Activated T-cell treated with anti-CD3 and anti-CD28 coated beads for 48 hours (primary cell): Measurements from ENCODE around the gene GLIS1.

Experiments
- DNase-seq: peaks from one replicate; pipeline ENCODE4 v3.0.0-alpha.2; 2020; ENCODE audit warnings: low read depth

GLIS1 gene

GRCh38 chr1:53717025-53717804 lies 21.7 kb downstream of the GLIS1 start:
- DNase-seq: no peak

GRCh38 chr1:53716150-53716549 lies 22.8 kb downstream of the GLIS1 start:
- no peak for DNase-seq

GRCh38 chr1:53715478-53715877 lies 23.5 kb downstream of the GLIS1 start:
- no peak for DNase-seq

DNA sequence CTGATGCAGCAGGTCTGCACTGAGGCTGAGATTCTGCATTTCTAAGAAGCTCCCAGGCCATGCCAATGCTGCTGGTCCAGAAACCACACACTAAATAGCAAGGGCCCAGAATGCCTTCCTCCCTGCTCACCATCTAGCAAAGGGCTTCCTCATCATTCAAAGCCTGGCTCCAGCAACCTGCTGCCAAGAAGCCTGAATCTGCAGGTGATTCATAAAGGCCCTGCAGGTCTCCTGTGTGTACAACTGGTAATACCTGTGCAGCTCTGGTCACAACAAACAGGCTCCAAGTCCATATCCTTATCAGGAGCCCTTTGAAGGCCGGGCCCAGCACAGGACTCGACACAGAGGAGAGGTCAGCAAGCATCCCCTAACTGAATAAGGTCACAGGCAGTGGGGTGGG lies 26.7 kb downstream of the GLIS1 start:
- DNase-seq: no peak

DNA sequence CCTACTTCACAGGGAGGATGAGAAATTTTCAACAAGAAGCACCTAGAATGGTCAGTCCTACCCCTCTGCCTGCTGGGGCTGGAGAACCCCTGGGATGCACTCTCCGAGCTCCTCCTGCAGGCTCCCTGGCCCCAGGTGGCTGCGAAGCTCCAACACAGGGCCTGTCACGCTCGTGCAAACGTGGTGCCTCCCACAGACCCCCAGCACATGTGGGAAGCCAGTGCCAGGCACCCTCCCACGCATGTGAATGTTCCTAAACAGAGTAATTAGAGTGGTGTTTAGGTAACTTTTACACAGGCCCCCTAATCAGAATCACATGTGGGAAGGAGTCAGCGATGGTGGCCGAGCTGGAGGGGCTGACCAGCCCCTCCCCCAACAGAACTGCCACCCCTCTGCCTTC lies 28.4 kb downstream of the GLIS1 start:
- DNase-seq: no peak

- DNase-seq: no peak
Measured at GRCh38 chr1:53708687-53709086, 30.3 kb downstream of the GLIS1 start.

DNA sequence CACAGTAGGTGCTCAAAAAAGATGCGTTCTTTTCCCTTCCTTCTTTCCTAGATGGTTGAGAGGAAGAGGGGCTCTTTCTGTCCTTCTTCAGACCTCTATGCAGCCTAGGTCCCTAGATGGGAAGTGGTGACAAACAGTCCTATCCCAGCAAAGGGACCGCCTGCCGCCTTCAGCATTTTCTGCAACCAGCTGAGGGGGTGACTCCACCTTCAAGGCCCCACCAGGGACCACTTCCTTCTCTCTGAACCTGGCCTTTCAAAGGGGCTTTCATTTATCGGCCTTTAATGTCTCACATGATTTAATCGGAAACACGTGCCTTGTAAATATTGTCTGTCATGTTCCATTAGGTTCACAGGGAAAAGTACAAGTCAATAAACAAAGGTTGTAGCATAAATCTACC lies 32.6 kb downstream of the GLIS1 start:
- no peak for DNase-seq

DNA sequence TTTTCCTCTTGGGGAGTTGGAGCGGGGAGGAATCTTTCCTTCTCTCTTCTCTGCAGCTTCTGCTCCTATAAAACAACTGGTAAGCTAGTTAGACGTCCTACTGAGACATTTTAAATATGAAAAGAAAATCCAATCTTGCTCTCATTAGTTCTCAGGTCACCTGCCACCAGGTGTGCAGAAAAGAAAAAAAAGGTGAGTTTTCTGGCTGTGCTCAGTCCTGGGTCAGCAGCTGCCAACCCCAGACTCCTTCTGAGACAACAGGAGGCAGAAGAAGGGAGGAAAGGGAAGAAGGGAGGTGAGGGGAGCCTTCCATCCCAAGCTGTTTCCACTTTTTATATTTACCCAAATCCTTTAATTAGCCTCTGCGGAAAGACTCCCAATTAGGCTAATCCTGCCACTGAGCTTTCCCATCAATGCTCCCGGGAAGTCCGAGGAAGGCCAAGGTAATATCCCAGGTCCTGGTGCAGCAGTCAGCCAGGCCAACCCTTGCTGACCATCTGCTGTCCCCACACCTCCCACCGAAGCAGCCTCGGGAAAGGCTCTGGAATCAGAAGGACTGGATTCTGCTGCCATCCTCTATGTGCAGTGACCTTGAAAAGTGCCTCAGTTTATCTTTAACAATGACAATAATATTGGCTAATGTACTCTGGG lies 33.4 kb downstream of the GLIS1 start:
- no peak for DNase-seq

DNA sequence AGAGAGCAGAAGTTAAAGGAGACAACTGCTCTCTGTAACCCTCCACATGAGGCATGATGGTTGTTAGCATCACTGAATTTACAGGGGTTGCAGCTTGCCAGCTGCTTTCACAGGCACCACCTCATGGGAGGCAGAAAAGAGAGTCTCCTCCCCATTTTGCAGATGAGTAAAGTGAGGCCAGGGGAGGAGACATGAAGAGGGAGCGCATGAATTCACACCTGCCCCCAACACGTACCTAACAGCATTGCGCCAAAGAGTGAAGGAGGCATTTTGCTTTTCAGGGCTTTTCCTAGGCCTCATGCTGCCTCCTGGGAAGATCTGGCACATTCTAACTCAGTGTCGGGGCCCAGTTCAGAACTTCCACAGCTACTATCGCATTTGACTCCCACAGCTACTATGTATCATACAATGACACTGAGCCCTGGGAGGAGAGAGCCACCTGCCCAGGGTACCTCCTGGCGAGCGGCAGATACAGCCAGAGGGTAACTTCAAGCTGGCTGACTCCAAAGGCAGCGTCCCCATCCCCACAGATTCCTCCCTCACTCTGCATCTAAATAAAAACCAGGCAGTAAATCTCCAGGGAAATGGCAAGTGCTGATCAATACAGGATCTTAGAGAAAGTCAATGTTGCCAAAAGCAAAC lies 34.0 kb downstream of the GLIS1 start:
- no peak for DNase-seq

DNA sequence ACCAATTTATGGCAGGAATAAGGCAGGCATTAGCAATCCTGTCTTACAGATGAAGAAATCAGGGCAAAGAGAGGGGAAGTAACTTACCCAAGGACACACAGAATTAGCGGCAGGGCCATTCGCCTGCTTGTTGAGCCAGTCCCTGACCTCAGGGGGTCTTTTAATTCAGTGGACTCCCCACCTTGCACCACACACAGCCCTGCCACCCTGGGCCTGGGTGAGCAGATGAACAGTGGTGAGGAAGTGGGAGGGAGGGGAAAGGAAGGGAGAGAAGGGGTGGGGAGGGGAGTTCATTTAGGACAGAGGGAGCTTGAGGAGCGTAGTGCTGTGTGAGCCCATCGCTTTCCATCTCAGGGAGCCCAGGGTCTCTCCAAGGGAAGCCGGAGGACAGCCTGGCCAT lies 34.7 kb downstream of the GLIS1 start:
- DNase-seq: no peak

DNA sequence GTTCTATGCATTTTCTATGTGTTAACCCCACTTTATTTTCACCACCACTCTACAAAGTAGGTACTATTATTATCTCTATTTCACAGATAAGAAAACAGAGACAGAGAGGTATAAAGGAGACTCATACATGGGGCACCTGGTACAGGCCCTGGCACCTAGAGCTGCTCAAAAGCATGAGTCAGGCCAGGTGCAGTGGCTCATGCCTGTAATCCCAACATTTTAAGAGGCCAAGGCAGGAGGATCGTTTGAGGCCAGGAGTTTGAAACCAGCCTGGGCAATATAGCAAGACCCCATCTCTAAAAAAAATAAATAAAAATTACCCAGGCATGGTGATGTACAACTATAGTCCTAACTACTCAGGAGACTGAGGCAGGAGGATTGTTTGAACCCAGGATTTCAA lies 35.8 kb downstream of the GLIS1 start:
- DNase-seq: no peak

GRCh38 chr1:53702341-53702740 lies 36.6 kb downstream of the GLIS1 start:
- no peak for DNase-seq

DNA sequence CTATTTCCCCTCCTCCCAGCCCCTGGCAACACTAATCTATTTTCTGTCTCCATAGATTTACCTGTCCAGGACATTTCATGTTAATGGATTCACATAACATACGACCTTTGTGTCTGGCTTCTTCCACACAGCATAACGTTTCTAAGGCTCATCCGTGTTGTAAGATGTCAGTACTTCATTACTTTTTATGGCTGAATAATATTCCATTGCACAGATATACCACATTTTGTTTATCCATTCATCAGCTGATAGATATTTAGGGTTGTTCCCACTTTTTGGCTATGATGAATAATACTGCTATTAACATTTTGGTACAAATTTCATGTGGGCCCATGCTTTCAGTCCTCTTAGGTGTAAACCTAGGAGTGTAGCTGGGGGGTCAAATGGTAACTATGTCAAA lies 38.2 kb downstream of the GLIS1 start:
- no peak for DNase-seq

DNA sequence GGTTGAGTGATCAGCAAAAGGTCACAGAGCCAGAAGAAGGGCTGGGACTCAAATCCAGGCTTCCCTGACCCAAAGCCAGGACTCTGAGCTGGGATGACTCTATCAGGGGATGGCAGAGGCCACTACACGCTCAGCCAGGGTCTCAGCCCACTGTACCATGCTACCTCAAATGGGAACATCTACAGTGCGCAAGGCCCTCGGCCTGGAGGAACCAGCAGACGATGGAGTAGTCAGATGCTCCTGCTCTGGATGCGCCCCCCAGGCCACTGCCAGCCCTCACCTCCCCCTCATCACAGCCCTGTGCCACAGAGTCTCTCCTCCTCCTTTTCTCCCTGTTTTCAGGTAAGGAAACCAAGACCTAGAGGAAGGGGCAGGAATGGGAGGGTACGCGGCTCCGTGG lies 39.0 kb downstream of the GLIS1 start:
- DNase-seq: no peak

DNA sequence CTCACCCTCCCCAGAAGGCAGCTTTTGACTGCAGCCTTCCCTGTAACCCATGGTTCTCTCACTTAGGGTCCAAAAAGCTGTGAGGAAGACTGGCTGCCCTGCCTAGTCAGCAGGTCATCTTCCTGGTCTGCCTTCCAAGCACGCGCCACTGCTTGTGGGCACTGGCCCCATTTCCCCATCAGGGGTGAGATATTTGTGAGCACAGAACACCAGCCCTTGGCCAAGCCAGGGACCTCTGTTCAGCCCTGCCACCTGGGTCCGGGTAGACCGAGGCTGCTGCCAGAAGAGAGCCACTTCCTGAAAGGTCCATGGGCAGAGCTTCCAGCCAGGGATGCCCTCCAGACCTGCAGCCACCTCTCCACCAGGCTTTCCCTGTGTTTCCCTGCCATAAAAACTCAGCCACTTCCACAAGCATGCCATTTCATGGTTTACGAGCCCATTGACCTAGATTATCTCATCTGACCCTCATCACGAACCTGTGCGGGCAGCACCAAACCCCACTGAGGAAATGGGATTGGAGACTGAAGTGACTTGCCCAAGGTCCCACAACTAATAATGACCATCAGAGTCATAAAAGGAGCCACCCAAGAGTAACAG lies 40.5 kb downstream of the GLIS1 start:
- DNase-seq: no peak

- DNase-seq: no peak
Measured at GRCh38 chr1:53697721-53698383, 41.1 kb downstream of the GLIS1 start.

- DNase-seq: no peak
Measured at GRCh38 chr1:53696990-53697389, 42.0 kb downstream of the GLIS1 start.

- DNase-seq: no peak
Measured at GRCh38 chr1:53696571-53696970, 42.4 kb downstream of the GLIS1 start.

DNA sequence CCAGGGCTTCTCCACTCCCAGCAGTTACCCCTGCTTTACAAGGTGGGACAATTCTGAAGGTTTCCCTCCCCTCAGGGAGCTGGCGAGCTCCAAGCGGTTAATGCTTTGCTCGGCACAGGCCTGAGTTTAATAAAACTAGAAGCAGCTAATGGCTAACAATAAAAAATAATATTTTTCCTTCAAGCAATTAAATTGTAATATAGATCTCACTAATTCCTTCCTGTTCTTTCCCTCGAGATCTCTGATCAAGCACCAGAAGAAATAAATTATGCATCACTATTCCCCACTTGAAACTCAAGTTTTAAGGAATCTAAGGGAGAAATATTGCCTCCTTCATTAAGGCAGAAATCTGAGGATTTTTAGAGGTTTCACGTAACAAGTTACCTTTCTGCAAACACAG lies 42.9 kb downstream of the GLIS1 start:
- no peak for DNase-seq

DNA sequence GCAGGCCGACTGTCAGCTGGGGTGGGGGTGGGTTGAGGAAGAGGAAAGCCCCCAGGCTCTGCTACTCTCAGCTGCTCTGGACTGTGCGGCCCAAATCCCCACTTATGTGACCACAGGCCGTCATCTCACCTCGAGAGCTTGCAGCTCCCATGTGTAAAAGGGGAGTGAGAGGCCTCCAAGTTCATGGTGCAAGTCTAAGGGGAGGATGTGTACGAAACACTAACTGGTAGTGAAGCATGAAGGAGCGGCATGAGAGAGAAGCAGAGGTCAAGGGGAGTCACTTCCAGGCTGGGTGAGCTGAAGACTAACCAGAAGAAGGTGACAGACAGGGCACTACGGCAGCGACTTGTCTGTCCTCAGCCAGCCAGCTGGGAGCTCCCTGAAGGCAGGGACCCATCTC lies 43.8 kb downstream of the GLIS1 start:
- DNase-seq: no peak

DNA sequence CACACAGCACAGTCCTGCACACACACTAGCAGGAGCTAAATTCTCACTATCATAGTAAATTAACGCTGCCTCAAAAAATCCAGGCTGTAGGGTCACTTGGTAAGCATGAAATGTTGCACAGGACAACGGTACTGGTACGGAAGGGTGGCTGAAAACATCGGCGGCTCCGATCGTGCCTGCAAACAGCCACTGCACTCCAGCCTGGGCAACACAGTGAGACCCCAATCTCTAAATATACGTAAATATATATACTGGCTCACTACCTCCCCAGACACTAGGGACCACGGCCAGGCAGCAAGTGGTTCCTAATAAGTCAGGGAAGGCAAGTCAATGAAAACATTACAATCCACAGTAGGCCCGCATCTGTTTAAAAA lies 44.3 kb downstream of the GLIS1 start:
- no peak for DNase-seq
